Measurements from ENCODE around the gene FOXP2. TPM values are rescaled to one million over a fixed set of nuclear protein-coding genes. Genes with fewer than 3 reads are reported as not detected.

FOXP2 gene
- total and polyA plus RNA-seq, 10 of the 15 experiments (the other 5 are each of a cell fraction or from before 2014, with no cell fraction given): 0.99 to 2.5 (median 1.8) TPM

- no peak for TF ChIP-seq ZNF217 (IDR thresholded peaks at IDR 0.05)
- no peak for TF ChIP-seq ZNF622 (IDR thresholded peaks at IDR 0.05)
Observed at GRCh38 chr7:114628362-114628761, 213.7 kb downstream of the FOXP2 start (continued).

DNA sequence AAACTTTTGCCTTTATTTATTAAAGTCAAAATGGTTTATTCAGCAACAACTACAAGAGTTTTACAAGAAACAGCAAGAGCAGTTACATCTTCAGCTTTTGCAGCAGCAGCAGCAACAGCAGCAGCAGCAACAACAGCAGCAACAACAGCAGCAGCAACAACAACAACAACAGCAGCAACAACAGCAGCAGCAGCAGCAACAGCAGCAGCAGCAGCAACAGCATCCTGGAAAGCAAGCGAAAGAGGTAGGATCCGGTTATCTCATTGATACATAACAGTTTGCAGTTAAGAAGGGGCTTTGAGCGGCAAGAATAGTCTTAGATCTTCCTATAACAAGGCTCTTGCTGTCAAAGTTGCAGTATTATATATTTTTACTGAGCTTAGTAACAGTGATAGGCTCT is 215.1 kb downstream of the FOXP2 start:
- no peak for FAIRE-seq
- ATAC-seq: no peak; the same call in 2 of the 3 replicates
- in situ Hi-C loops (cut with MboI) (no loop called here), intact Hi-C loops (cut with micrococcal nuclease; ENCODE audit: unreplicated experiment) (loop anchor here (5.0 kb wide), 2 partner anchors 72 to 293 kb away; partner anchors contain the start of gene MDFIC)
- H3K4me3 ChIP-seq: no peak overlapping the region
- no peak overlapping the region for H3K4me2 ChIP-seq (ENCODE audit: control insufficient read depth, insufficient read depth)
- no peaks in the 10 kb centered on the region for H3K27me3 ChIP-seq (replicated peaks in 1 of 2; ENCODE audit: control insufficient read depth in 2 of 2, insufficient read depth in 2 of 2, low read length in 1 of 2)
- ChIA-PET POLR2A (interaction anchor here (1.2 to 1.8 kb wide), 2 partner anchors 11 to 204 kb away, joined by 3 to 11 read pairs; no protein-coding TSS in a partner anchor), CTCF (interaction anchor here (1.1 to 1.4 kb wide), 2 partner anchors 19 to 188 kb away, joined by 3 read pairs; no protein-coding TSS in a partner anchor), RAD21 (ENCODE audit: unreplicated experiment) (interaction anchor here (0.5 to 2.7 kb wide), 4 partner anchors 8 to 139 kb away, joined by 3 to 13 read pairs (median 5); no protein-coding TSS in a partner anchor), SMC1A (ENCODE audit: uncharacterized antibody, unreplicated experiment) (interaction anchor here (0.7 to 3.8 kb wide), 10 partner anchors 8 to 410 kb away, joined by 3 to 20 read pairs (median 5); no protein-coding TSS in a partner anchor)
- DNase-seq (ENCODE audit: low read depth, low spot score): no peak
- H3K36me3 ChIP-seq (ENCODE audit: control insufficient read depth in 2 of 2, insufficient read depth in 2 of 2, low read length in 1 of 2): no peaks in the 10 kb centered on the region
- peak overlapping the region; percentile 41 for H2AFZ ChIP-seq (ENCODE audit: control insufficient read depth, low read depth, low read length)
- no peaks in the 10 kb centered on the region for H3K9me3 ChIP-seq (replicated peaks; ENCODE audit: control insufficient read depth, insufficient read depth, low read length)
- no peak overlapping the region for H3K27ac ChIP-seq (ENCODE audit: control insufficient read depth, insufficient read depth)
- no peaks in the 10 kb centered on the region for H3K4me1 ChIP-seq (ENCODE audit: control insufficient read depth, insufficient read depth, low read length)
- no peak overlapping the region for H3K9ac ChIP-seq (ENCODE audit: control insufficient read depth, insufficient read depth, low read length)
- no peaks in the 10 kb centered on the region for H3K79me2 ChIP-seq (ENCODE audit: control insufficient read depth, insufficient read depth, low read length)
- no TSS peak for BruUV-seq (replicated peaks)
- 74% methylated on average over 3 of the region's 3 CpGs for WGBS (ENCODE audit: insufficient coverage, insufficient replicate concordance, low lambda C conversion rate, missing lambda C conversion rate)
- H4K20me1 ChIP-seq (ENCODE audit: control insufficient read depth, insufficient read depth): no peaks in the 10 kb centered on the region
- TF ChIP-seq KDM1A (IDR thresholded peaks at IDR 0.05; ENCODE audit: borderline replicate concordance) (no peak), SIN3A (IDR thresholded peaks at IDR 0.05; ENCODE audit: low read depth, low read length) (no peak), ZBED1 (IDR thresholded peaks at IDR 0.05; ENCODE audit: borderline replicate concordance) (no peak), TCF3 (IDR thresholded peaks at IDR 0.05; ENCODE audit: borderline replicate concordance, insufficient read depth, low read depth, low read length) (no peak), RFX5 (IDR thresholded peaks at IDR 0.05; ENCODE audit: low read depth, low read length) (no peak), IRF4 (IDR thresholded peaks at IDR 0.05; ENCODE audit: low read depth, low read length) (no peak), RAD21 (IDR thresholded peaks at IDR 0.05; ENCODE audit: insufficient read depth, low read depth, low read length) (no peak), MEF2B (IDR thresholded peaks at IDR 0.05; ENCODE audit: partially characterized antibody, poor library complexity, severe bottlenecking) (no peak), CEBPB (IDR thresholded peaks at IDR 0.05; ENCODE audit: borderline replicate concordance in 1 of 2, low read depth in 2 of 2, low read length in 2 of 2) (no peak), SREBF2 (IDR thresholded peaks at IDR 0.05; ENCODE audit: low read length) (no peak), NFYA (IDR thresholded peaks at IDR 0.05; ENCODE audit: borderline replicate concordance, low read depth, low read length) (no peak), GABPA (IDR thresholded peaks at IDR 0.05; ENCODE audit: low read depth) (no peak), JUND (IDR thresholded peaks at IDR 0.05; ENCODE audit: low read depth, low read length) (no peak), HDGF (IDR thresholded peaks at IDR 0.05) (no peak), E2F8 (IDR thresholded peaks at IDR 0.05; ENCODE audit: low read depth, partially characterized antibody) (no peak), SP1 (IDR thresholded peaks at IDR 0.05; ENCODE audit: low read depth, low read length) (no peak)
- TF ChIP-seq, protein P1, sequence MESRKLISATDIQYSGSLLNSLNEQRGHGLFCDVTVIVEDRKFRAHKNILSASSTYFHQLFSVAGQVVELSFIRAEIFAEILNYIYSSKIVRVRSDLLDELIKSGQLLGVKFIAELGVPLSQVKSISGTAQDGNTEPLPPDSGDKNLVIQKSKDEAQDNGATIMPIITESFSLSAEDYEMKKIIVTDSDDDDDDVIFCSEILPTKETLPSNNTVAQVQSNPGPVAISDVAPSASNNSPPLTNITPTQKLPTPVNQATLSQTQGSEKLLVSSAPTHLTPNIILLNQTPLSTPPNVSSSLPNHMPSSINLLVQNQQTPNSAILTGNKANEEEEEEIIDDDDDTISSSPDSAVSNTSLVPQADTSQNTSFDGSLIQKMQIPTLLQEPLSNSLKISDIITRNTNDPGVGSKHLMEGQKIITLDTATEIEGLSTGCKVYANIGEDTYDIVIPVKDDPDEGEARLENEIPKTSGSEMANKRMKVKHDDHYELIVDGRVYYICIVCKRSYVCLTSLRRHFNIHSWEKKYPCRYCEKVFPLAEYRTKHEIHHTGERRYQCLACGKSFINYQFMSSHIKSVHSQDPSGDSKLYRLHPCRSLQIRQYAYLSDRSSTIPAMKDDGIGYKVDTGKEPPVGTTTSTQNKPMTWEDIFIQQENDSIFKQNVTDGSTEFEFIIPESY (IDR thresholded peaks at IDR 0.05): no peak

All from GM12878 (cell line).